T-cell (primary cell): ENCODE results near the gene ZNF587. TPM values are rescaled to one million over a fixed set of nuclear protein-coding genes. Genes with fewer than 3 reads are reported as not detected.

ENCODE experiments used
- ATAC-seq, 4 experiments: fragments of 200-7000 bp in 3 of 4; fragments of 150-1000 bp in 1 of 4; cut with Tn5 transposase; replicated peaks in 1 of 4; 1 replicate in 3 of 4; 2 replicates in 1 of 4; pipeline ENCODE4 v1.10.0; 2021; ENCODE audit warnings: moderate library complexity in 3 of 4, mild to moderate bottlenecking in 2 of 4, moderate number of reproducible peaks in 1 of 4
- CTCF ChIA-PET, 2 donors: fragments of 300-600 bp; sonication (Branson Sonifier 250); formaldehyde crosslinking; loops; one replicate each; lab custom pipeline; 2022; ENCODE audit warnings: antibody characterized with exemption in 2 of 2; lab: Charles Lee
- POLR2A ChIA-PET, 2 donors: fragments of 300-600 bp; sonication (Branson Sonifier 250); formaldehyde crosslinking; loops; one replicate each; lab custom pipeline; 2022; ENCODE audit warnings: antibody characterized with exemption in 2 of 2; lab: Charles Lee
- DNase-seq, 35 experiments: peaks; one replicate each; pipeline versions ENCODE4 v3.0.0 to v3.0.0-alpha.2; 2013 to 2023
- H3K27ac ChIP-seq: one replicate; pipeline ENCODE4 v1.5.1; 2013; ENCODE audit warnings: low read length
- H3K27me3 ChIP-seq, 2 experiments: replicated peaks in 1 of 2; 1 replicate in 1 of 2; 2 replicates in 1 of 2; pipeline versions ENCODE4 v1.6.1 to v1.7.0; 2013; ENCODE audit warnings: low read length in 1 of 2, mixed read lengths in 1 of 2; ENCODE audit not compliant: control insufficient read depth in 2 of 2, insufficient read depth in 2 of 2; ENCODE audit errors: extremely low read depth in 1 of 2
- H3K36me3 ChIP-seq, 2 donors: 1 replicate in 1 of 2; 2 replicates in 1 of 2; pipeline versions ENCODE4 v1.6.1 to v1.7.0; 2013; ENCODE audit warnings: low read length in 1 of 2; ENCODE audit not compliant: control insufficient read depth in 2 of 2, insufficient read depth in 1 of 2; ENCODE audit errors: extremely low read depth in 1 of 2
- H3K4me1 ChIP-seq, 2 experiments: 1 replicate in 1 of 2; 2 replicates in 1 of 2; pipeline versions ENCODE4 v1.6.1 to v1.7.0; 2013; ENCODE audit warnings: low read length in 2 of 2, mixed read lengths in 1 of 2; ENCODE audit not compliant: insufficient read depth in 2 of 2, control insufficient read depth in 1 of 2; ENCODE audit errors: extremely low read depth in 1 of 2
- H3K4me3 ChIP-seq, 2 donors: 1 replicate in 1 of 2; 2 replicates in 1 of 2; pipeline versions ENCODE4 v1.5.1 to v1.7.0; 2013; ENCODE audit warnings: mild to moderate bottlenecking in 2 of 2, low read length in 1 of 2, moderate library complexity in 1 of 2; ENCODE audit not compliant: control insufficient read depth in 1 of 2; ENCODE audit errors: extremely low read depth in 1 of 2
- H3K9me3 ChIP-seq: 2 replicates; pipeline ENCODE4 v1.7.0; 2013
- H3K27ac Mint-ChIP-seq, 2 donors: one replicate each; pipeline ENCODE4 v1.8.0; 2020 to 2021; ENCODE audit warnings: mild to moderate bottlenecking in 2 of 2, mixed read lengths in 2 of 2
- H3K27me3 Mint-ChIP-seq, 2 donors: one replicate each; pipeline ENCODE4 v1.8.0; 2021 to 2022; ENCODE audit warnings: mixed read lengths in 2 of 2
- H3K36me3 Mint-ChIP-seq: one replicate; pipeline ENCODE4 v1.8.0; 2021; ENCODE audit warnings: mixed read lengths
- H3K4me1 Mint-ChIP-seq, 3 donors: one replicate each; pipeline ENCODE4 v1.8.0; 2020 to 2022; ENCODE audit warnings: mixed read lengths in 3 of 3, mild to moderate bottlenecking in 1 of 3
- H3K4me3 Mint-ChIP-seq, 3 donors: one replicate each; pipeline ENCODE4 v1.8.0; 2020 to 2022; ENCODE audit warnings: mild to moderate bottlenecking in 3 of 3, mixed read lengths in 3 of 3, moderate library complexity in 3 of 3
- H3K9me3 Mint-ChIP-seq, 3 donors: one replicate each; pipeline ENCODE4 v1.8.0; 2020 to 2022; ENCODE audit warnings: mixed read lengths in 3 of 3
- WGBS: methylation state at CpG from one replicate; pipeline ENCODE4 v1.1.5; 2013; ENCODE audit warnings: missing lambda C conversion rate; ENCODE audit not compliant: insufficient coverage; 5-methylcytosine and 5-hydroxymethylcytosine counted together
- total RNA-seq, 35 experiments: library from RNA in 6 of 35; stranded (reverse) in 6 of 35; fragments of 120-200 nt in 1 of 35; gene quantifications; one replicate each; pipeline versions ENCODE4 v1.2.1 to v1.2.4 and lab custom pipeline; 2013 to 2026

Gene ZNF587
- total RNA-seq, 5 donors from 2014 or later (not counting 1 experiment from before 2014, with no cell fraction given): 56.6 to 60.5 (median 56.8) TPM

DNA sequence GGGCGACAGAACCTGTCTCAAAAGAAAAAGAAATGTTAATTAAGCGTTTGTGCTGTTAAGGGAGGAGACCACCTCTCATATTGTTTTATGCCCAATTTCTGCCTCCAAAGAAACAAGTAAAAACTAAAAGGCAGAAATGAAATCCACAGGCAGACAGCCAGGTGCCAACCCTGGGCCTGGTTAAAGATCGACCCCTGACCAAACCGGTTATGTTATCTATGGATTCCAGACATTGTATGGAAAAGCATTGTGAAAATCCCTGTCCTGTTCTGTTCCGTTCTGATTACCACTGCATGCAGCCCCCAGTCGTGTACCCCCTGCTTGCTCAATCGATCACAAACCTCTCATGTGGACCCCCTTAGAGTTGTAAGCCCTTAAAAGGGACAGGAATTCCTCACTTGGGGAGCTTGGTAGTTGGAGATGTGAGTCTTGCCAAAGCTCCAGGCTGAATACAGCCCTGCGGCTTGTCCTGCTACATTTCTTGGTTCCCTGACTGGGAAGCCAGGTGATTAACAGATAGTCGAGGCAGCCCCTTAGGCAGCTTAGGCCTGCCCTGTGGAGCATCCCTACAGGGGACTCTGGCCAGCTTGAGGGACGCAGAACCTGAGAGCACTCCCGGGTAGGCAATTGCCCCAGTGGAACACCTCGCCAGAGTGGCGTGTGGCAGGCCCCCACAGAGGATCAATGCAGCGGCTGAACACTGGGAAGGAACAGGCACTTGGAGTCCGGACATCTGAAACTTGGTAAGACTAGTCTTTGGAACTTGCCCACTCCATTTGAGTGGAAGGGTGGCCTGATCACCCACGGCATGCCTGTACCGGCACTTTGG lies 34.2 kb upstream of the ZNF587 start:
- H3K9me3 ChIP-seq: no peaks in the 10 kb centered on the region
- peaks cover 16 to 46% of the 10 kb centered on the region in 2 experiments for H3K4me1 ChIP-seq
- H3K27ac Mint-ChIP-seq: peak overlapping the region; percentile 92

DNA sequence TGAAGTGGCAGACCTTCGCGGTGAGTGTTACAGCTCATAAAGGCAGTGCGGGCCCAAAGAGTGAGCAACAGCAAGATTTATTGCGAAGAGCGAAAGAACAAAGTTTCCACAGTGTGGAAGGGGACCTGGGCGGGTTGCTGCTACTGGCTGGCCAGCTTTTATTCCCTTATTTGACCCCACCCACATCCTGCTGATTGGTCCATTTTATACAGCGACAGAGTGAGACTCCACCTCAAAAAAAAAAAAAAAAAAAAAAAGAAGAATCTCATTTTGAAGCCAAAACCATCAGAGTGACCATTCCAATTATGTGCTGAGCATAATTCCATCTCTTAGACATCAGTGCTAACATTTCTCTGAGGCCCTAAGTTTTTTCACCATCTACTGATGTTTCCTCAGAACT lies 33.0 kb upstream of the ZNF587 start:
- no peak for ATAC-seq
- Mint-ChIP-seq H3K4me3 (no peak overlapping the region), H3K4me1 (peaks cover 60 to 71% (median 66%) of the 10 kb centered on the region in 3 donors), H3K9me3 (no peaks in the 10 kb centered on the region), H3K36me3 (peaks cover 8% of the 10 kb centered on the region), H3K27me3 (no peaks in the 10 kb centered on the region), H3K27ac (no peak overlapping the region)
- H3K27me3 ChIP-seq: no peaks in the 10 kb centered on the region
- H3K4me1 ChIP-seq: peaks cover 20 to 52% of the 10 kb centered on the region in 2 experiments
- no peaks in the 10 kb centered on the region for H3K9me3 ChIP-seq
- no peak overlapping the region for H3K4me3 ChIP-seq
- POLR2A ChIA-PET: no interaction called here
- CTCF ChIA-PET: no interaction called here
- H3K36me3 ChIP-seq: peaks cover 0 to 5% of the 10 kb centered on the region in 2 donors
- WGBS: 97% methylated on average over 5 of the region's 7 CpGs
- DNase-seq: no peak
- no peak overlapping the region for H3K27ac ChIP-seq

More for the DNA sequence above, 34.2 kb upstream of the ZNF587 start:
- POLR2A ChIA-PET: interaction anchor here in 1 of 2 donors (0.6 to 0.8 kb wide), 2 partner anchors 69 to 283 kb away, joined by 3 read pairs; partner anchors contain the start of genes ZNF776 and ZSCAN18
- Histone ChIP-seq H3K36me3 (peaks cover 0 to 10% of the 10 kb centered on the region in 2 donors), H3K27ac (peak overlapping the region; percentile 74), H3K27me3 (no peaks in the 10 kb centered on the region), H3K4me3 (peak overlapping the region; percentile 86)
- 96% methylated on average over 14 of the region's 17 CpGs for WGBS
- CTCF ChIA-PET: interaction anchor here in 1 of 2 donors (0.8 kb wide), 1 partner anchor 69 kb away, joined by 3 read pairs; the partner anchor contains the start of gene ZNF776
- Mint-ChIP-seq H3K4me1 (peaks cover 52 to 63% (median 58%) of the 10 kb centered on the region in 3 donors), H3K36me3 (peaks cover 12% of the 10 kb centered on the region), H3K9me3 (no peaks in the 10 kb centered on the region), H3K27me3 (no peaks in the 10 kb centered on the region), H3K4me3 (peak overlapping the region; percentile 91 to 99 (median 94))
- ATAC-seq (no peak), DNase-seq (no peak)

DNA sequence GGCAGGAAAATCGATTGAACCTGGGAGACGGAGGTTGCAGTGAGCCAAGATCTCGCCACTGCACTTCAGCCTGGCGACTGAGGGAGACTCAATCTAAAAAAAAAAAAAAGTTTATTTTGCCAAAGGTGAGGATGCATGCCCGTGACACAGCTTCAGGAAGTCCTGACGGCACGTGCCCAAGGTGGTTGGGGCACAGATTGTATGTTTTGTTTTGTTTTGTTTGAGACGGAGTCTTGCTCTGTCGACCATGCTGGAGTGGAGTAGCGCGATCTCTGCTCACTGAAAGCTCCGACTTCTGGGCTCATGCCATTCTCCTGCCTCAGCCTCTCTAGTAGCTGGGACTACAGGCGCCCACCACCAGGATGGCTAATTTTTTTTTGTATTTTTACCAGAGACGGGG lies 31.7 kb upstream of the ZNF587 start:
- ChIA-PET POLR2A (interaction anchor here in 1 of 2 donors (0.6 to 0.7 kb wide), 2 partner anchors 184 to 380 kb away, joined by 3 to 4 read pairs; no protein-coding TSS in a partner anchor), CTCF (no interaction called here)
- Histone ChIP-seq H3K4me1 (peaks cover 13 to 47% of the 10 kb centered on the region in 2 experiments), H3K27me3 (no peaks in the 10 kb centered on the region), H3K4me3 (no peak overlapping the region), H3K27ac (no peak overlapping the region), H3K36me3 (peaks cover 0 to 4% of the 10 kb centered on the region in 2 donors), H3K9me3 (no peaks in the 10 kb centered on the region)
- no peaks in the 10 kb centered on the region for H3K27me3 Mint-ChIP-seq
- H3K4me1 Mint-ChIP-seq: peaks cover 60 to 70% (median 66%) of the 10 kb centered on the region in 3 donors
- no peak overlapping the region for H3K27ac Mint-ChIP-seq
- H3K4me3 Mint-ChIP-seq: peak overlapping the region in 1 of 3 donors; percentile 98
- no peak for DNase-seq
- H3K9me3 Mint-ChIP-seq: no peaks in the 10 kb centered on the region
- H3K36me3 Mint-ChIP-seq: peaks cover 9% of the 10 kb centered on the region
- WGBS: over 99% methylated on average over 9 of the region's 14 CpGs
- no peak for ATAC-seq

DNA sequence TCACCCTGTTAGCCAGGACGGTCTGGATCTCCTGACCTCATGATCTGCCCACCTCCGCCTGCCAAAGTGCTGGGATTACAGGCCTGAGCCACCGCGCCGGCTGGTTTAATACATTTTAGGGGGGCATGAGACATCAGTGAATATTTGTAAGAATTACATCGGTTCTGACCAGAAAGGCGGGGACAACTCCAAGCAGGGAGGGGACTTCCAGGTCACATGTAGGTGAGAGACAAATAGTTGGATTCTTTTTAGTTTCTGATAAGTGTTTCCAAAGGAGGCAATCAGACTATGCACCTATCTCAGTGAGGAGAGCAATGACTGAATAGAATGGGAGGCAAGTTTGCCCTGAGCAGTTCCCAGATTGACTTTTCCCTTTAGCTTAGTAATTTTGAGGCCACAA lies 31.3 kb upstream of the ZNF587 start:
- H3K27me3 ChIP-seq: no peaks in the 10 kb centered on the region
- 98% methylated on average over 6 of the region's 7 CpGs for WGBS
- no peaks in the 10 kb centered on the region for H3K9me3 ChIP-seq
- Mint-ChIP-seq H3K4me1 (peaks cover 60 to 70% (median 66%) of the 10 kb centered on the region in 3 donors), H3K27me3 (no peaks in the 10 kb centered on the region), H3K4me3 (peak overlapping the region; percentile 51 to 98 (median 69)), H3K36me3 (peaks cover 11% of the 10 kb centered on the region), H3K9me3 (no peaks in the 10 kb centered on the region), H3K27ac (peak overlapping the region in 1 of 2 donors; percentile 52)
- peaks cover 11 to 43% of the 10 kb centered on the region in 2 experiments for H3K4me1 ChIP-seq
- ChIA-PET POLR2A (interaction anchor here in 1 of 2 donors (0.6 to 0.7 kb wide), 4 partner anchors 17 to 380 kb away, joined by 3 to 4 read pairs (median 3); no protein-coding TSS in a partner anchor), CTCF (interaction anchor here in 1 of 2 donors (0.8 to 1.6 kb wide), 4 partner anchors 9 to 98 kb away, joined by 3 to 8 read pairs (median 4); partner anchors contain the start of genes ZNF417, ZNF587 and ZNF776)
- peaks cover 0 to 3% of the 10 kb centered on the region in 2 donors for H3K36me3 ChIP-seq
- ATAC-seq: no peak
- H3K4me3 ChIP-seq: no peak overlapping the region
- DNase-seq: no peak
- no peak overlapping the region for H3K27ac ChIP-seq

DNA sequence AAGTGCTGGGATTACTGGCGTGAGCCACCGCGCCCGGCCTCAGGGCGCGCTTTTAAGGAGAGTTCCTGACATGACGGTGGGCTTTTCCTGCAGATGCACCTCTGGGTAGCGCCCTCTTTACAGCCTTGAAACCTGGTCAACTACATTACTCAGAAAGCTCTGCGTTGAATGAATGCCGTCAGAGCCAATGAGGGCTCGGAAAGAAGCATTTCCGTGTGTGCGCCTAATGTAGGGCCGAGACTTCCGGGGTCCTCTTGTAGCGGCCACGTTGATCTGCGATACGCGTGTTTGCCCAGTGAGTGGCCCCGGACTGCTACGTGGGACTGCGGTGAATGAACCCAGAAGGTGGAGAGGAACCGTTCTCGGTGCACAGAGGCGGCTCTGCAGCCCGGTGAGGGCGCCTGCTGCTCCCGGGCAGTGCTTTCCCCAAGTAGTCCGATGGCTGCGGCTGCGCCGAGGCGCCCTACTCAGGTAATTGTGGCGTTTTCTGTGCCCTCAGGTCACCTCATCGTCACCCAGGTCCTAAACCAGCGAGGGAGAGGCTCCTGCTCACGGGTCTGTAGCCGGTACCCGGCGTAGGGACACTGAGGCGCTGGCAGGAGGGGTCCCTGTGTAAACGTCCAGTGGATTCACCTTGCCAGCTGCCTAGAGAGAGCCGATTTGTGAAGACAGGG lies 30.0 kb upstream of the ZNF587 start:
- H3K4me3 Mint-ChIP-seq: peak overlapping the region; percentile 96 to 98 (median 97)
- Histone ChIP-seq H3K9me3 (no peaks in the 10 kb centered on the region), H3K27ac (peak overlapping the region; percentile 78), H3K27me3 (no peaks in the 10 kb centered on the region), H3K4me1 (peaks cover 7 to 33% of the 10 kb centered on the region in 2 experiments), H3K36me3 (peaks cover 0 to 3% of the 10 kb centered on the region in 2 donors), H3K4me3 (peak overlapping the region; percentile 67 to 100)
- ATAC-seq: peak; percentile 84 to 88 (median 87)
- ChIA-PET POLR2A (interaction anchor here in 1 of 2 donors (0.5 to 0.8 kb wide), 2 partner anchors 31 to 73 kb away, joined by 3 to 4 read pairs; partner anchors contain the start of gene ZNF776), CTCF (interaction anchor here (0.6 to 1.6 kb wide), 4 partner anchors 8 to 156 kb away, joined by 3 to 6 read pairs (median 4); partner anchors contain the start of genes ZNF417 (in 1 of the 2) and ZNF776 (in 1 of the 2))
- DNase-seq: peak; percentile 47 to 92 (median 79)
- H3K4me1 Mint-ChIP-seq: peaks cover 63 to 69% (median 68%) of the 10 kb centered on the region in 3 donors
- WGBS: under 1% methylated on average over 43 of the region's 44 CpGs
- H3K9me3 Mint-ChIP-seq: no peaks in the 10 kb centered on the region
- H3K27me3 Mint-ChIP-seq: no peaks in the 10 kb centered on the region
- peak overlapping the region; percentile 96 to 97 for H3K27ac Mint-ChIP-seq
- peaks cover 16% of the 10 kb centered on the region for H3K36me3 Mint-ChIP-seq
